K562 (cell line): ENCODE data around the gene TIAL1. TPM values are rescaled to one million over a fixed set of nuclear protein-coding genes. Genes with fewer than 3 reads are reported as not detected.

Experiments used
- ELF4 ChIP-seq: fragments of 450-650 bp; formaldehyde crosslinking; IDR thresholded peaks from 2 replicates; pipeline ENCODE4 v1.4.0; 2022; ENCODE audit warnings: missing genetic modification characterization
- FOXP1 ChIP-seq: sonication (generic); formaldehyde crosslinking; IDR thresholded peaks from 2 replicates; pipeline ENCODE4 v1.8.0; 2022; ENCODE audit warnings: mild to moderate bottlenecking, missing genetic modification reagents
- MNT ChIP-seq, 2 experiments: fragments of 450-650 bp; conservative IDR thresholded peaks; 2 replicates each; pipeline ENCODE4 v1.6.1; 2017; ENCODE audit warnings: mild to moderate bottlenecking in 2 of 2, moderate library complexity in 2 of 2
- PHF8 ChIP-seq: fragments of 200-600 bp; sonication (generic); IDR thresholded peaks from 2 replicates; pipeline ENCODE4 v1.6.1; 2012; ENCODE audit warnings: mixed run types, mild to moderate bottlenecking, inconsistent platforms, low read length, moderate library complexity, borderline replicate concordance
- TAF1 ChIP-seq: IDR thresholded peaks from 2 replicates; pipeline ENCODE4 v1.6.1; 2011; ENCODE audit warnings: mild to moderate bottlenecking, low read length, moderate library complexity; ENCODE audit not compliant: insufficient read depth, control insufficient read depth, severe bottlenecking; ENCODE audit errors: extremely low read depth
- THAP12 ChIP-seq: fragments of 250-450 bp; sonication (Bioruptor Pico); IDR thresholded peaks from 2 replicates; pipeline ENCODE4 v1.9.0; 2021; ENCODE audit warnings: mild to moderate bottlenecking, inconsistent platforms
- ZNF263 ChIP-seq: sonication (generic); formaldehyde crosslinking; IDR thresholded peaks from 2 replicates; pipeline ENCODE4 v1.8.0; 2022; ENCODE audit warnings: mild to moderate bottlenecking, missing genetic modification reagents, borderline replicate concordance
- ZNF583 ChIP-seq: fragments of 250-450 bp; sonication (Bioruptor Pico); IDR thresholded peaks from 2 replicates; pipeline ENCODE4 v1.4.0; 2020
- polyA plus RNA-seq, 8 experiments: library from polyadenylated mRNA; depleted of rRNA in 4 of 8; stranded (reverse) in 5 of 8; unstranded in 3 of 8; fragments of >200 nt; fragmentation: Nextera tagmentation in 2 of 8; fragmentation: Illumina TruSeq in 1 of 8; extraction: Ambion mirVana in 2 of 8; extraction: Trizol in 1 of 8; gene quantifications; 2 replicates each; pipeline versions ENCODE4 v1.2.1 to v1.2.3, GENCODE V29; 2011 to 2014; ENCODE audit warnings: inconsistent platforms in 1 of 8, missing spikeins in 1 of 8
- total RNA-seq, 7 experiments: library from RNA; depleted of rRNA in 6 of 7; stranded (reverse); fragments of >200 nt in 6 of 7; fragmentation: Illumina TruSeq in 2 of 7; extraction: Trizol in 2 of 7; gene quantifications; 2 replicates each; pipeline versions ENCODE4 v1.2.1 to v1.2.3, GENCODE V29; 2011 to 2021; ENCODE audit warnings: low replicate concordance in 1 of 7
- TF ChIP-seq, protein P1 (sequence below): sonication (generic); formaldehyde crosslinking; IDR thresholded peaks from 2 replicates; pipeline ENCODE4 v1.9.0; 2022; ENCODE audit warnings: mild to moderate bottlenecking, missing genetic modification reagents
- TF ChIP-seq, protein P2 (sequence below): sonication (generic); formaldehyde crosslinking; IDR thresholded peaks from 2 replicates; pipeline ENCODE4 v1.8.0; 2022; ENCODE audit warnings: missing genetic modification reagents, mild to moderate bottlenecking, moderate library complexity, borderline replicate concordance

TIAL1 gene
- total and polyA plus RNA-seq, 9 of the 15 experiments (the other 6 are each of a cell fraction or from before 2014, with no cell fraction given) = 22.5 to 126 (median 58.2) TPM

DNA sequence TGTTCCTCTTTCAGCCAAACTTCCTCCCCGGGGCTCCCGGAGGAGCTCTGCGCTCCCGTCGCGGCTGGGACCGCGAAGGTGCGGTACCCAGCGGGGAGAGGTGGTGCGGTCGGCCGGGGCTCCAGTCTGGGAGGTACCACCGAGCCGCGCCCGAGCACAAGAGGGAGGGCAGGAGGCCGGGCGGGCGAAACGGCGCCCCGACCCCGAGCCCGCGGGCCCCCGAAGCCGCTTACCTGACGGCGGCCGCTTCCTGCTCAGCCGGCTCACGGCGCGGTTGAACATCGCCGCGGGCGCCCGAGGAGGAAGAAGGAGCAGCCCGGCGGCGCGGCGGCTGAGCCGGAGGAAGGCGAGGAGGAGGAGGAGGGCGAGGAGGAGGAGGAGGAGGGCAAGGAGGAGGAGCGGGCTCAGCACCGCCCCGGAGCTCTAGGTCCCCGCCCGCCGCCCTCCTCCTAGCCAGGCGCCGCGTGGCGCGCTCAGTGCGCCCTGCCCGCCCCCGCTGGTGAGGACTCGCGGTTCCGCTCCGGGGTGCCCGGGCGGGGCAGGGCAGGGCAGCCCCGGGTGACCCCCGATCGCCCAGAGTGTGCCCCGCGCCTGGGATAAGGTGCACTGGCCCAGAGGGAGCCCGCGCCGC lies 54.3 kb downstream of the TIAL1 start, which contains the start of gene RGS10 (continued):
- TF ChIP-seq THAP12 (CRISPR knock-in tag) = 0 out of 2 replicates have a peak, but pooled peaks have one; percentile 11
- peak; percentile 70; the same call in 1 of the 2 replicates for TF ChIP-seq PHF8
- peak; percentile 30 to 67; a peak in 2 of 4 replicates for TF ChIP-seq MNT (conservative IDR thresholded peaks at IDR 0.05)
- TF ChIP-seq FOXP1 = no peak
- TF ChIP-seq, protein P1, sequence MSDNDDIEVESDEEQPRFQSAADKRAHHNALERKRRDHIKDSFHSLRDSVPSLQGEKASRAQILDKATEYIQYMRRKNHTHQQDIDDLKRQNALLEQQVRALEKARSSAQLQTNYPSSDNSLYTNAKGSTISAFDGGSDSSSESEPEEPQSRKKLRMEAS = peak; percentile 77
- TF ChIP-seq, protein P2, sequence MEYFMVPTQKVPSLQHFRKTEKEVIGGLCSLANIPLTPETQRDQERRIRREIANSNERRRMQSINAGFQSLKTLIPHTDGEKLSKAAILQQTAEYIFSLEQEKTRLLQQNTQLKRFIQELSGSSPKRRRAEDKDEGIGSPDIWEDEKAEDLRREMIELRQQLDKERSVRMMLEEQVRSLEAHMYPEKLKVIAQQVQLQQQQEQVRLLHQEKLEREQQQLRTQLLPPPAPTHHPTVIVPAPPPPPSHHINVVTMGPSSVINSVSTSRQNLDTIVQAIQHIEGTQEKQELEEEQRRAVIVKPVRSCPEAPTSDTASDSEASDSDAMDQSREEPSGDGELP = peak; percentile 27; the same call in 1 of the 2 replicates
- TF ChIP-seq ZNF583 (CRISPR knock-in tag) = no peak
- TF ChIP-seq TAF1 = peak; percentile 37
- TF ChIP-seq ZNF263 = peak; percentile 100
- no peak for TF ChIP-seq ELF4 (CRISPR knock-in tag)
